Measurements from ENCODE around the gene ARRDC2. TPM values are rescaled to one million over a fixed set of nuclear protein-coding genes. Genes with fewer than 3 reads are reported as not detected.

ARRDC2 gene
- total RNA-seq, 1 donor from 2014 or later: 54.5 TPM

- no peaks in the 10 kb centered on the region for H3K27me3 ChIP-seq
- no peak overlapping the region for H3K4me3 ChIP-seq
- intact Hi-C loops (cut with DNase I): no loop called here
Observed at GRCh38 chr19:18041054-18041453, 33.1 kb downstream of the ARRDC2 start.

GRCh38 chr19:18043676-18044075 lies 35.7 kb downstream of the ARRDC2 start:
- no peaks in the 10 kb centered on the region for H3K9me3 ChIP-seq
- H3K4me1 ChIP-seq: peaks cover 11% of the 10 kb centered on the region
- no peak overlapping the region for H3K27ac ChIP-seq
- no peaks in the 10 kb centered on the region for H3K27me3 ChIP-seq
- DNase-seq (ENCODE audit: extremely low spot score in 2 of 2): no peak
- H3K36me3 ChIP-seq: no peaks in the 10 kb centered on the region
- H3K4me3 ChIP-seq: no peak overlapping the region
- intact Hi-C loops (cut with DNase I): no loop called here
- no peak for TF ChIP-seq CTCF (IDR thresholded peaks at IDR 0.05)
- TF ChIP-seq POLR2A (IDR thresholded peaks at IDR 0.05): no peak
- TF ChIP-seq POLR2AphosphoS5 (IDR thresholded peaks at IDR 0.05; ENCODE audit: insufficient read depth in 1 of 2, low read depth in 1 of 2): no peak

More at GRCh38 chr19:18041054-18041453, 33.1 kb downstream of the ARRDC2 start:
- TF ChIP-seq POLR2AphosphoS5 (IDR thresholded peaks at IDR 0.05; ENCODE audit: insufficient read depth in 1 of 2, low read depth in 1 of 2) (no peak), POLR2A (IDR thresholded peaks at IDR 0.05) (no peak), CTCF (IDR thresholded peaks at IDR 0.05) (no peak)
- Histone ChIP-seq H3K27ac (no peak overlapping the region), H3K9me3 (no peaks in the 10 kb centered on the region), H3K36me3 (no peaks in the 10 kb centered on the region), H3K4me1 (peaks cover 10% of the 10 kb centered on the region)
- no peak for DNase-seq (ENCODE audit: extremely low spot score in 2 of 2)

- no peaks in the 10 kb centered on the region for H3K9me3 ChIP-seq
- peak overlapping the region; percentile 29 to 51 for H3K4me3 ChIP-seq
- H3K4me1 ChIP-seq: peaks cover 20% of the 10 kb centered on the region
- intact Hi-C loops (cut with DNase I): no loop called here
- TF ChIP-seq POLR2A (IDR thresholded peaks at IDR 0.05): no peak
- peak; percentile 48 to 79 for TF ChIP-seq POLR2AphosphoS5 (IDR thresholded peaks at IDR 0.05; ENCODE audit: insufficient read depth in 1 of 2, low read depth in 1 of 2)
- no peak for TF ChIP-seq CTCF (IDR thresholded peaks at IDR 0.05)
- H3K27ac ChIP-seq: peak overlapping the region; percentile 22
- DNase-seq (ENCODE audit: extremely low spot score in 2 of 2): no peak
- no peaks in the 10 kb centered on the region for H3K27me3 ChIP-seq
- H3K36me3 ChIP-seq: no peaks in the 10 kb centered on the region
Observed at GRCh38 chr19:18044825-18045304, 36.9 kb downstream of the ARRDC2 start.

GRCh38 chr19:18045307-18046050 lies 37.5 kb downstream of the ARRDC2 start:
- H3K9me3 ChIP-seq: no peaks in the 10 kb centered on the region
- H3K4me3 ChIP-seq: peak overlapping the region; percentile 29 to 51
- DNase-seq (ENCODE audit: extremely low spot score in 2 of 2): no peak
- H3K27me3 ChIP-seq: no peaks in the 10 kb centered on the region
- intact Hi-C loops (cut with DNase I): no loop called here
- peaks cover 22% of the 10 kb centered on the region for H3K4me1 ChIP-seq
- H3K36me3 ChIP-seq: no peaks in the 10 kb centered on the region
- H3K27ac ChIP-seq: peak overlapping the region; percentile 22
- no peak for TF ChIP-seq POLR2A (IDR thresholded peaks at IDR 0.05)
- TF ChIP-seq CTCF (IDR thresholded peaks at IDR 0.05): no peak
- TF ChIP-seq POLR2AphosphoS5 (IDR thresholded peaks at IDR 0.05; ENCODE audit: insufficient read depth in 1 of 2, low read depth in 1 of 2): no peak

Data from vagina (tissue), 2 donors.